HepG2 (cell line): Measurements from ENCODE around the gene GALNT10.

ENCODE experiments used
- DPF2 ChIP-seq: sonication (generic); formaldehyde crosslinking; IDR thresholded peaks from 2 replicates; pipeline ENCODE4 v1.4.0; 2020; ENCODE audit warnings: mild to moderate bottlenecking, low read depth, missing genetic modification reagents, borderline replicate concordance
- E2F5 ChIP-seq: sonication (generic); formaldehyde crosslinking; conservative IDR thresholded peaks from 2 replicates; pipeline ENCODE4 v1.4.0; 2020; ENCODE audit warnings: missing genetic modification reagents
- MAZ ChIP-seq, 2 experiments: sonication (generic) in 1 of 2; formaldehyde crosslinking in 1 of 2; IDR thresholded peaks; 2 replicates each; pipeline versions ENCODE4 v1.5.0 to v1.6.1; 2012 to 2020; ENCODE audit warnings: low read depth in 2 of 2, mild to moderate bottlenecking in 2 of 2, borderline replicate concordance in 1 of 2, improper control_type of control experiment in 1 of 2, low read length in 1 of 2, missing genetic modification reagents in 1 of 2, moderate library complexity in 1 of 2
- RARA ChIP-seq: IDR thresholded peaks from 2 replicates; pipeline ENCODE4 v1.6.1; 2016; ENCODE audit warnings: missing genetic modification reagents, missing compliant biosample characterization

DNA sequence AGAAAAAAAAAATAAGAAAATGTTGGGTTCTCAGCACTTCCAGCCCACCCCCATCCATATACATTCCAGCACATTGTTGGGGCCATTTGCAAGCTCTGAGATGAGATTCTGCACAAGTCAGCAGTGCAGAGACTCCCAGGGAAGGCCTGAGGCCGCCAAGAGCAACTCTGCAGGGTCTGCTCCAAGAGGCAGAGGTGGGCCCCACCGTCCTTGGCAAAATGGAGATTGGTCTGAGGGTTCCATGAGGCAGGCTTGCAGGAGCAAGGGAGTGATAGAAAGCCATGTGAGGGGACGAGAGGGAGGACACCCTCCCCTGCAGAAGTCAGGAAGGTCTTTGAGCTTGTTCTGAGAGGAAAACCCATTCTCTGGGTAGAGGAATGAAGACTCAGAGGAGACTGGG, 203.3 kb downstream of the GALNT10 start:
- TF ChIP-seq E2F5 (CRISPR knock-in tag) (no peak), MAZ (IDR thresholded peaks at IDR 0.05; ENCODE audit: borderline replicate concordance, low read depth, low read length) (no peak), MAZ (CRISPR knock-in tag; IDR thresholded peaks at IDR 0.05; ENCODE audit: low read depth) (no peak), RARA (CRISPR knock-in tag) (no peak), DPF2 (no peak)
